Neuronal stem cell (in vitro differentiated cells): ENCODE data around the gene ALDH1L2.
A peak's percentile ranks its signal among the peaks of the same experiment; 100 is the strongest.

Experiments
- DNase-seq: peaks from one replicate; pipeline ENCODE4 v3.0.0-alpha.2; 2013; ENCODE audit warnings: low spot score
- H2AFZ ChIP-seq: one replicate; pipeline ENCODE4 v1.6.1; 2013; ENCODE audit warnings: mild to moderate bottlenecking, low read length, inconsistent platforms
- H2AK5ac ChIP-seq: 2 replicates; pipeline ENCODE4 v1.6.1; 2013; ENCODE audit warnings: low read depth, mild to moderate bottlenecking, inconsistent platforms, low read length, moderate library complexity, mixed read lengths
- H2BK120ac ChIP-seq: 2 replicates; pipeline ENCODE4 v1.6.1; 2013; ENCODE audit warnings: low read depth, mild to moderate bottlenecking, inconsistent platforms, low read length, moderate library complexity, mixed read lengths
- H2BK12ac ChIP-seq: one replicate; pipeline ENCODE4 v1.6.1; 2013; ENCODE audit warnings: low read length, inconsistent platforms
- H2BK15ac ChIP-seq: 2 replicates; pipeline ENCODE4 v1.6.1; 2013; ENCODE audit warnings: mild to moderate bottlenecking, low read length, inconsistent platforms, mixed read lengths
- H2BK5ac ChIP-seq: one replicate; pipeline ENCODE4 v1.6.1; 2013; ENCODE audit warnings: inconsistent platforms, mild to moderate bottlenecking, low read length, moderate library complexity
- H3K14ac ChIP-seq: one replicate; pipeline ENCODE4 v1.6.1; 2013; ENCODE audit warnings: low read length, inconsistent platforms
- H3K18ac ChIP-seq: 2 replicates; pipeline ENCODE4 v1.6.1; 2013; ENCODE audit warnings: low read length, inconsistent platforms
- H3K23ac ChIP-seq: 2 replicates; pipeline ENCODE4 v1.6.1; 2013; ENCODE audit warnings: low read depth, mild to moderate bottlenecking, mixed read lengths, low read length, inconsistent platforms; ENCODE audit not compliant: poor library complexity
- H3K27ac ChIP-seq: replicated peaks from 3 replicates; pipeline ENCODE4 v1.5.1; 2013; ENCODE audit warnings: low read length, inconsistent platforms
- H3K27me3 ChIP-seq, 3 experiments: 2 replicates each; pipeline ENCODE4 v1.6.1; 2013; ENCODE audit warnings: low read length in 3 of 3, mild to moderate bottlenecking in 2 of 3, inconsistent platforms in 1 of 3, low read depth in 1 of 3, mixed read lengths in 1 of 3, moderate library complexity in 1 of 3; ENCODE audit not compliant: control insufficient read depth in 3 of 3, insufficient read depth in 3 of 3
- H3K36me3 ChIP-seq, 2 donors: replicated peaks in 1 of 2; 2 replicates each; pipeline ENCODE4 v1.6.1; 2013; ENCODE audit warnings: low read length in 2 of 2; ENCODE audit not compliant: control insufficient read depth in 2 of 2, insufficient read depth in 2 of 2
- H3K4ac ChIP-seq: 2 replicates; pipeline ENCODE4 v1.6.1; 2013; ENCODE audit warnings: inconsistent platforms, mild to moderate bottlenecking, low read length, moderate library complexity
- H3K4me1 ChIP-seq, 2 donors: 1 replicate in 1 of 2; 2 replicates in 1 of 2; pipeline ENCODE4 v1.6.1; 2013; ENCODE audit warnings: low read length in 2 of 2, low read depth in 1 of 2; ENCODE audit not compliant: control insufficient read depth in 2 of 2, insufficient read depth in 1 of 2
- H3K4me2 ChIP-seq: one replicate; pipeline ENCODE4 v1.6.1; 2013; ENCODE audit warnings: mild to moderate bottlenecking, low read length, inconsistent platforms; ENCODE audit not compliant: insufficient read depth, poor library complexity, severe bottlenecking
- H3K4me3 ChIP-seq, 2 donors: 2 replicates each; pipeline ENCODE4 v1.5.1; 2013; ENCODE audit warnings: low read length in 2 of 2, mild to moderate bottlenecking in 2 of 2, inconsistent platforms in 1 of 2, moderate library complexity in 1 of 2
- H3K79me1 ChIP-seq: one replicate; pipeline ENCODE4 v1.6.1; 2013; ENCODE audit warnings: low read depth, mild to moderate bottlenecking, inconsistent platforms, low read length, moderate library complexity
- H3K9ac ChIP-seq: one replicate; pipeline ENCODE4 v1.6.1; 2013; ENCODE audit warnings: mild to moderate bottlenecking, low read depth, low read length, inconsistent platforms; ENCODE audit not compliant: poor library complexity
- H3K9me3 ChIP-seq, 2 donors: replicated peaks in 1 of 2; 2 replicates each; pipeline versions ENCODE3 to v1.6.1; 2013; ENCODE audit warnings: low read length in 2 of 2, mild to moderate bottlenecking in 2 of 2, inconsistent platforms in 1 of 2, low read depth in 1 of 2, mixed read lengths in 1 of 2, moderate library complexity in 1 of 2; ENCODE audit not compliant: control insufficient read depth in 2 of 2, insufficient read depth in 1 of 2
- H4K8ac ChIP-seq: one replicate; pipeline ENCODE4 v1.6.1; 2013; ENCODE audit warnings: low read depth, mild to moderate bottlenecking, inconsistent platforms, low read length, moderate library complexity
- H4K91ac ChIP-seq: one replicate; pipeline ENCODE4 v1.6.1; 2013; ENCODE audit warnings: low read length, low read depth, mild to moderate bottlenecking, inconsistent platforms; ENCODE audit not compliant: poor library complexity
- WGBS, 2 donors: extraction: QIAGEN DNeasy Blood & Tissue Kit; methylation state at CpG; one replicate each; pipeline ENCODE4 v1.1.7; 2013; ENCODE audit warnings: missing lambda C conversion rate in 2 of 2, mixed read lengths in 1 of 2; ENCODE audit not compliant: insufficient read length in 2 of 2, insufficient replicate concordance in 1 of 2; ENCODE audit errors: extremely low coverage in 2 of 2; 5-methylcytosine and 5-hydroxymethylcytosine counted together

Gene ALDH1L2

DNA sequence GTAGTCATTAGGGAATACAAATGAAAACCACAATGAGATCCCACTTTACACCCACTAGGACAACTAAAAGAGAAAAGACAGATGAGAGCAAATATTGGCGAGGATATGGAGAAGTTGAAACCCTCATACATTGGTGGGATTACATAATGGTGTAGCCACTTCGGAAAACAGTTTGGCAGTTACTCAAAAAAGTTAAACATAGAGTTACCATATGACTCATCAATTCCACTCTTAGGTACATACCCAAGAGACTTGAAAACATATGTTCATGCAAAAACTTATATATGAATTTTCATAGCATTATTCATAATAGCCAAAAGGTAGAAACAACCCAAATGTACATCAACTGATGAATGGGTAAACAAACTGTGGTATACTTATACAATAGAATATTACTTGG is 27.1 kb downstream of the ALDH1L2 start:
- Histone ChIP-seq H3K14ac (no peak overlapping the region), H3K36me3 (no peaks in the 10 kb centered on the region), H3K79me1 (no peaks in the 10 kb centered on the region), H2BK120ac (no peak overlapping the region), H3K9me3 (peaks cover 0 to 7% of the 10 kb centered on the region in 2 donors), H4K91ac (no peak overlapping the region), H4K8ac (no peak overlapping the region), H3K23ac (no peak overlapping the region), H2AK5ac (no peak overlapping the region), H2BK15ac (no peak overlapping the region), H2BK5ac (no peak overlapping the region), H3K27ac (no peak overlapping the region), H3K27me3 (no peaks in the 10 kb centered on the region), H3K4me1 (no peaks in the 10 kb centered on the region), H3K4me3 (no peak overlapping the region), H3K9ac (no peak overlapping the region), H3K4me2 (no peak overlapping the region), H3K4ac (no peak overlapping the region), H2BK12ac (no peak overlapping the region), H2AFZ (no peak overlapping the region), H3K18ac (no peak overlapping the region)
- DNase-seq, result no peak
- no CpG with 5 or more reads among the region's 2 CpGs for WGBS, 2 donors

DNA sequence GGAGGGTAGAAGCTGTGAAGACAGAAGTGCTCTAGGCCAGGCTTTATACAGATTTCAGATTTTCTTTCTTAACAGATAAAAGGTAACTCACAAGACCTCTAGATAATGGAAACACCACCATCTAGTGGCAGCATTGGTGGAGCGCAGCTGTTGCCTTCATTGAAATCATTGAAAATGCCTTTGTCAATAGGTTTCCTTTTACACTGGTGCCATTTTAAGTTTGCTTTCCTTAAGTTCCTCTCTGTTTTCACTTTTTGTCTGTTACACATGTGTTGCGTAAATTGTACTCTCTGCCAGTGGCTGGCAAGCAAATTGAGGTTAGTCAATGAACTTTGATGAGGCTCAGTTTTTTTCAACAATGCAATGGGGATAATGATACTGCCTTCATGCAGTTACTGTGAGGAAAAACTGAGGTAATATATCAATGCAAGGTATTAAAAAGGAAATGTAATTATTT is 31.1 kb downstream of the ALDH1L2 start:
- no peak overlapping the region for H4K91ac ChIP-seq
- no peak overlapping the region for H2BK15ac ChIP-seq
- WGBS, 2 donors, result no CpG with 5 or more reads among the region's 2 CpGs

DNA sequence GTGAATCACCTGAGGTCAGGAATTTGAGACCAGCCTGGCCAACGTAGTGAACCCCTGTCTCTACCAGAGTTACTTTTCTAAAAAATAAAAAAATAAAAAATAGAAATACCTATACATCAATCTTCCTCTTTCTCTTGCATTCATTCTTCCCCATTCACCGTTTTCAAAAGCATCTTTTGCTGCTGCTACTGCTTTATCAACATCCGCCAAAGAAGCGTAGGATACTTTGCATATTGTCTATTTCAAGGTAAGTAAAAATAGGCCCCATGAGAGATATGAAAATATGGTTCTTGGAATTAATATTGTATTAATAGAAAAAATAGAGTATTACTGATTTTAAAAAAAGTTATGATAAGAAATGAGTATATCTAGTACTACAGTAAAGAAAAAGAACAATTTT is 32.3 kb downstream of the ALDH1L2 start:
- Histone ChIP-seq H3K14ac (no peak overlapping the region), H2BK15ac (no peak overlapping the region), H2BK12ac (no peak overlapping the region), H3K79me1 (peaks cover 1% of the 10 kb centered on the region), H4K91ac (no peak overlapping the region), H3K4ac (no peak overlapping the region), H3K27ac (no peak overlapping the region), H3K23ac (no peak overlapping the region), H3K4me1 (no peaks in the 10 kb centered on the region), H3K4me3 (no peak overlapping the region), H3K9ac (no peak overlapping the region), H4K8ac (no peak overlapping the region), H2BK5ac (no peak overlapping the region), H3K27me3 (no peaks in the 10 kb centered on the region), H2BK120ac (no peak overlapping the region), H3K18ac (no peak overlapping the region), H2AFZ (no peak overlapping the region), H3K9me3 (peaks cover 0 to 7% of the 10 kb centered on the region in 2 donors), H3K4me2 (no peak overlapping the region), H3K36me3 (no peaks in the 10 kb centered on the region), H2AK5ac (no peak overlapping the region)
- WGBS, 2 donors, result no CpG with 5 or more reads among the region's 4 CpGs
- DNase-seq, result no peak

More for the DNA sequence above, 31.1 kb downstream of the ALDH1L2 start:
- no peak overlapping the region for H4K8ac ChIP-seq
- no peak overlapping the region for H3K4me3 ChIP-seq
- H2AK5ac ChIP-seq, result no peak overlapping the region
- H3K14ac ChIP-seq, result no peak overlapping the region
- peak overlapping the region; percentile 52 for H2AFZ ChIP-seq
- DNase-seq, result peak; percentile 79
- H3K36me3 ChIP-seq, result no peaks in the 10 kb centered on the region
- H3K79me1 ChIP-seq, result peaks cover 1% of the 10 kb centered on the region
- H3K4ac ChIP-seq, result no peak overlapping the region
- H3K23ac ChIP-seq, result no peak overlapping the region
- no peaks in the 10 kb centered on the region for H3K4me1 ChIP-seq
- no peaks in the 10 kb centered on the region for H3K27me3 ChIP-seq
- H3K4me2 ChIP-seq, result no peak overlapping the region
- H3K9me3 ChIP-seq, result peaks cover 0 to 7% of the 10 kb centered on the region in 2 donors
- no peak overlapping the region for H2BK5ac ChIP-seq
- no peak overlapping the region for H3K9ac ChIP-seq
- no peak overlapping the region for H2BK120ac ChIP-seq
- H2BK12ac ChIP-seq, result no peak overlapping the region
- no peak overlapping the region for H3K27ac ChIP-seq
- no peak overlapping the region for H3K18ac ChIP-seq

DNA sequence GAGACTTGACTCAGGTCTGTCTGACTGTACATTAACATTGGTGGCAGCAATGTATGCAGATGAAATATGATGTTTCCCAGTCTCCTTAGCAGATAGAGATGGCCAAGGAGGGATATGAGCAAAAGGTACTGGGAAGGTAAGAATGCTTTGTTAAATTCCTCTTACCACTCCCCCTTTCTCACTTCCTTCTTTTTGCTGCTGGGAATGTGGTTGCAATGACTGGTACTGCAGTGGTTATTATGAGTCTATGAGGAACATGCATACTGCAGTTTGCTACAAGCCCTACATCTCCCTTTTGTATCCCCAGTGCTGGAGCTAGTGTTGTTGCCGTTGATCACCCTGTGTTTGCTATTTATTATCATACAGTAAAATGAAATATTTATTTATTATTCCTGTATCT is 35.9 kb downstream of the ALDH1L2 start:
- no CpG with 5 or more reads among the region's 1 CpG for WGBS, 2 donors
- no peak overlapping the region for H3K18ac ChIP-seq
- DNase-seq, result no peak
- H4K91ac ChIP-seq, result no peak overlapping the region
- H3K14ac ChIP-seq, result no peak overlapping the region
- H3K27ac ChIP-seq, result no peak overlapping the region
- H3K4me3 ChIP-seq, result no peak overlapping the region
- H3K9ac ChIP-seq, result no peak overlapping the region
- H3K4me2 ChIP-seq, result no peak overlapping the region
- peaks cover 1% of the 10 kb centered on the region for H3K79me1 ChIP-seq
- H3K36me3 ChIP-seq, result no peaks in the 10 kb centered on the region
- no peak overlapping the region for H4K8ac ChIP-seq
- H2AFZ ChIP-seq, result no peak overlapping the region
- no peak overlapping the region for H2BK15ac ChIP-seq
- H3K27me3 ChIP-seq, result no peaks in the 10 kb centered on the region
- H2BK12ac ChIP-seq, result no peak overlapping the region
- no peaks in the 10 kb centered on the region for H3K4me1 ChIP-seq
- H2AK5ac ChIP-seq, result no peak overlapping the region
- no peaks in the 10 kb centered on the region for H3K9me3 ChIP-seq
- H3K23ac ChIP-seq, result no peak overlapping the region
- H2BK120ac ChIP-seq, result no peak overlapping the region
- H2BK5ac ChIP-seq, result no peak overlapping the region
- H3K4ac ChIP-seq, result no peak overlapping the region
